GM10266 (cell line): Measurements from ENCODE around the gene TEX35.

ENCODE experiments used
- DNase-seq: peaks from one replicate; pipeline ENCODE4 v3.0.0; 2012; ENCODE audit errors: extremely low spot score
- TF ChIP-seq, protein P1 (sequence below): IDR thresholded peaks from 2 replicates; pipeline ENCODE4 v1.5.1; 2012; ENCODE audit warnings: mild to moderate bottlenecking, low read depth; ENCODE audit not compliant: control insufficient read depth, insufficient read depth; ENCODE audit errors: missing control alignments

The TEX35 gene

DNA sequence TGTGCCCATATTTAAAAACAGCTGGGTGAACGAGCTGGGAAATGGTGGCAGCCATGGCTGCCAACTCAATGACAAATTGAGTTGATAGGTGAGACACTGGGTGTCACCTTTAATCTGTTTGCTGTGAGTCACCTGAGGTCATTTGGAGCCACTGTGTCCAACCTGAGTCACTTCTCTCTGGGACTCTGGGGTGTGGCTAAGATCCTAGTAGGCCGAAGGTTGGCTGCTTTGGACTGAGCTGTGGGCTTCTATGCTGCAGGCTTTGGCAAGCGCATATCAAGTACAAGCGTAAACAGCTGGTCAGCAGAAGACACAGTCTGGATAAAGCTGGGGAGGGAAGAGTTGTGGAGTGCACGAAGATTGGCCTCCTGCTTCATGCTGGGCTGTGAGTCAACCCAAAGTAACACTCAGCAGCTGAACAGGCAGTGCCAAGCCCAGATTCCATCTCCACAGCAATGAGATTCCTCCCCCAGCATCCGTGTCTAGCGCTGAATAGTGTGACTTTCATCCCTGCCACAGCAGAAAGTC is 24.0 kb downstream of the TEX35 start:
- TF ChIP-seq, protein P1, sequence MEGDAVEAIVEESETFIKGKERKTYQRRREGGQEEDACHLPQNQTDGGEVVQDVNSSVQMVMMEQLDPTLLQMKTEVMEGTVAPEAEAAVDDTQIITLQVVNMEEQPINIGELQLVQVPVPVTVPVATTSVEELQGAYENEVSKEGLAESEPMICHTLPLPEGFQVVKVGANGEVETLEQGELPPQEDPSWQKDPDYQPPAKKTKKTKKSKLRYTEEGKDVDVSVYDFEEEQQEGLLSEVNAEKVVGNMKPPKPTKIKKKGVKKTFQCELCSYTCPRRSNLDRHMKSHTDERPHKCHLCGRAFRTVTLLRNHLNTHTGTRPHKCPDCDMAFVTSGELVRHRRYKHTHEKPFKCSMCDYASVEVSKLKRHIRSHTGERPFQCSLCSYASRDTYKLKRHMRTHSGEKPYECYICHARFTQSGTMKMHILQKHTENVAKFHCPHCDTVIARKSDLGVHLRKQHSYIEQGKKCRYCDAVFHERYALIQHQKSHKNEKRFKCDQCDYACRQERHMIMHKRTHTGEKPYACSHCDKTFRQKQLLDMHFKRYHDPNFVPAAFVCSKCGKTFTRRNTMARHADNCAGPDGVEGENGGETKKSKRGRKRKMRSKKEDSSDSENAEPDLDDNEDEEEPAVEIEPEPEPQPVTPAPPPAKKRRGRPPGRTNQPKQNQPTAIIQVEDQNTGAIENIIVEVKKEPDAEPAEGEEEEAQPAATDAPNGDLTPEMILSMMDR, result no peak
- no peak for DNase-seq

DNA sequence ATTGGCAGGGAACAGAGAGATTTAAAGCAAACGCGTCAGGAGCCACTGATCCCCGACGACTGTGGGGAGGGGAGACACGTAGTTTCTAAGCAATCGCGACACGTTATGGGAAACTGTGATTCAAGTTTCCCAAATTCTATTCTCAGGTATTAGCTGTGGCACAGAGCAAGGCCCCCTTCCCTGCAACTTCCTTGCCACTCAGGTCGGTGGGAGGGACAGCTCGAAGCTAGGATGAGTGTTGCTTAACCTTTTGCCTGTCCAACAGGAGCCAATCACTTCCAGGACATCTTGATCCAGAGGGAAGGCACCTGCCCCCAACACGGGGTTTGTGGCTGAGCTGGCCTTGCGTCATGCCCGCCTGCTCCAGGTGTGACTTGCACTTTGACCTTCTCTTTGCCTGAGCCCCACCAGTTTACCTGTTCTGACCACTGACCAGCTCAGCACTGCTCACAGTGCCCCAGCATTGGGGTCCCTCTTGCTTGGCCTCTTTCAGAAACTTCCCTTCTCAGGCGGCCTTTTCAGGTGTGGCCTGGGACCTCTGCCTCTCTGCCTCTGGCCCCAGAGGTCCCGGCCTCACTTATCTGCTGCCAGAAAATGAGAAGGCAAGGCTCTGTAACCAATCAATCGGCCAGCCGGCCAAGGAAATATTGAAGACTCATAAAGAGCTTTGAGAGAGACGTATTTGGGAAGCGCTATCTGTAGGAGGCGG is 24.6 kb downstream of the TEX35 start:
- TF ChIP-seq, protein P1, result no peak
- no peak for DNase-seq

DNA sequence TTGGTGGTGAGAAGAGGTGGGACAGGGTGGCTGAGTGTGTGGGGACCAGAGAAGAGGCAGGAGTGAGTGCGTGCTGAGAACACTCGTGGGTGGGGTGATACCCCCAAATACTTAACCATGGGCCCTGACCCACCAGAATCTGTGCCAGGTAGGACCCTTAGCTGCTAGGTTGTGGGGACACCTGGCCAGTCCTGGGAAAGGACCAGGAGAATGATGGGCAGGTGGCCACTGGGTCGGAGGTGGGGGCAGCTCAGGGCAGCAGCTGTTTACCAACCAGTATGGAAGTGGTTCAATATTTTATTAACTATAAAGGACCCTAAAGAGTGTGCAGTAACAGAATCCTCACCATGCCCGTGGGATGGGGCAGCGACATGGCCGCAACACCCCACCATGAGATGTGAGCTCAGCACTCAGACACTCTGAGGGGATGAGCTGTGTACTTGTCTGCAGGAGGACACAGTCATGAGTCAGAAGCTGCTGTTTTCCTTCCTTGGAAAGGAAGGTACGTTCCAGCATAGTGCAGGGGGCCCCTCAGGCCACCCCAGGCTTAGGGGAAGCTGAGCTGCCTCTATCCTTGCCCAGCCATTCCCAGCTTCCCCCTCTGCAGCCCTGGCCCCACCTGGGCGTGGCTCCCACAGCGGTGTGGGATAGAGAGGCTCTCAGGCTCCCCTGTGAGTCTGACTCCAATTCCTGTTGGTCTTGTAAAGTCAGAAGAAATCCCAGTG is 25.4 kb downstream of the TEX35 start:
- no peak for DNase-seq
- TF ChIP-seq, protein P1, result no peak

DNA sequence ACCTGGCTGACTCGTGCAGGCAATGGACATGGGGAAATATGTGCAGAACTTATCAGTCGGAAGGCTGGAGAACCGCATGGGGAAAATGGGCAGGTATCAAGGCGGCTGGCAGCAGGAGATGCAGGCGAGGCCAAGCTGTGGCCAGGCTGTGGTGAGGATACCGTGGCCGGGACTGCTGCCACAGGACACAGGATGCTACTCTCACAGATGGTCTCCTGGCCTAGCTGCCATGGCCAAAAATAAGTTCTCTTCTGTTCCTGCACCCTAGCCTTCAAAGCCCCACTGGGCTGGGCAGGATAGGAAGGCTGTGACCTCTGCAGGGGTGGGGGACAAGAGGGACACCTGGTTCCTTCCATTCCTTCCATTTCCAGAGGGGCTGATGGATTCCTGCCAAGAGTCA is 26.4 kb downstream of the TEX35 start:
- TF ChIP-seq, protein P1, result no peak
- no peak for DNase-seq

DNA sequence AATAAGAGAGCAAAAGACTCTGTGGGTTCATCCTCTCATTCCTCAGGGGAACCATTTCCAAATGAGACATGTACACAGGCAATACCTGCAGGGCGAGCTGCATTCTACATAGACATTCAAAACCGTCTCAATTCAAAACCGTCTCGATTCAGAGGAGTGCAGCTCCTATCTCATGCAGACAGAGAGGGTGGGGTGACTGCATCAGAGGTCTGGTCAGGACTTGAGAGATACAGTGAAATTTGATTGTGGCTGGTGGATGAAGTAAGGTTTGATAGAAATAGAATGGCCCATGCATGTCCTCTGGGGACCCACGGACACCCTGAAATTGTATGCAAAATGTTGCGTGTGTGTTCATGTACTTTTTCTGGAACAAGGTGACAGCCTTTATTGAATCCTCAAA is 27.3 kb downstream of the TEX35 start:
- TF ChIP-seq, protein P1, result no peak
- DNase-seq, result no peak

DNA sequence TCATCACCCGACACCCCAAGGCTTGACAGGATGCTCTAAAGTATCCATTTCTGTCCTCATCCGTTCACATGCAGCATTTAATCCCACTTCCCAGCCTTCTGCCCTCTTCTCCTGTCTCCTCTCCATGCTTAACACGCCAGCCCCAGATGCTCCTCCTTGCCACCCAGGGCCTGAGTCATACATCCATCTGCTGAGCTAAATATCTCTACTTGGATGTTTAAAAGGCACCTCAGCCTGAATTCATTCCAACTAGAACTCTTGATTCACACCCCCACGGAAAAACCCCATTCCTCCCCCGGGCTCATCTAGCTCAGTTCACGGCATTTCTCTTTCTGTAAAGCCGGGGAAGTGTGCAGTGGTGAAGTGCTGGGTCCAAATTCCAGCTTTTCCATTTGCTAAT is 27.7 kb downstream of the TEX35 start:
- DNase-seq, result no peak

More for the DNA sequence above, 27.7 kb downstream of the TEX35 start:
- TF ChIP-seq, protein P1, result no peak
